ENCODE results near the gene MAPK10.

GRCh38 chr4:86055898-86056297 is 304.0 kb downstream of the MAPK10 start:
- TF ChIP-seq CTCF (IDR thresholded peaks at IDR 0.05; ENCODE audit: poor library complexity) (no peak), EZH2 (IDR thresholded peaks at IDR 0.05; ENCODE audit: borderline replicate concordance) (no peak)

Data from hepatocyte (in vitro differentiated cells).